T-helper 2 cell treated with Interferon-gamma antibody and Interleukin-4, amounts not matched to agents 100 ng/mL and 5 ng/mL, for 36 hours (primary cell): ENCODE measurements around the gene EP400. TPM values are rescaled to one million over a fixed set of nuclear protein-coding genes. Genes with fewer than 3 reads are reported as not detected.

Experiments
- intact Hi-C: fragments of 100-400 bp; cut with micrococcal nuclease; formaldehyde crosslinking; loops from one replicate; pipeline ENCODE4 v1.15.1; 2023
- total RNA-seq: library from RNA; stranded (reverse); gene quantifications from 2 replicates; pipeline ENCODE4 v1.2.3, GENCODE V29; 2022

EP400 gene
- total RNA-seq, 1 donor from 2014 or later, result 56.4 TPM

DNA sequence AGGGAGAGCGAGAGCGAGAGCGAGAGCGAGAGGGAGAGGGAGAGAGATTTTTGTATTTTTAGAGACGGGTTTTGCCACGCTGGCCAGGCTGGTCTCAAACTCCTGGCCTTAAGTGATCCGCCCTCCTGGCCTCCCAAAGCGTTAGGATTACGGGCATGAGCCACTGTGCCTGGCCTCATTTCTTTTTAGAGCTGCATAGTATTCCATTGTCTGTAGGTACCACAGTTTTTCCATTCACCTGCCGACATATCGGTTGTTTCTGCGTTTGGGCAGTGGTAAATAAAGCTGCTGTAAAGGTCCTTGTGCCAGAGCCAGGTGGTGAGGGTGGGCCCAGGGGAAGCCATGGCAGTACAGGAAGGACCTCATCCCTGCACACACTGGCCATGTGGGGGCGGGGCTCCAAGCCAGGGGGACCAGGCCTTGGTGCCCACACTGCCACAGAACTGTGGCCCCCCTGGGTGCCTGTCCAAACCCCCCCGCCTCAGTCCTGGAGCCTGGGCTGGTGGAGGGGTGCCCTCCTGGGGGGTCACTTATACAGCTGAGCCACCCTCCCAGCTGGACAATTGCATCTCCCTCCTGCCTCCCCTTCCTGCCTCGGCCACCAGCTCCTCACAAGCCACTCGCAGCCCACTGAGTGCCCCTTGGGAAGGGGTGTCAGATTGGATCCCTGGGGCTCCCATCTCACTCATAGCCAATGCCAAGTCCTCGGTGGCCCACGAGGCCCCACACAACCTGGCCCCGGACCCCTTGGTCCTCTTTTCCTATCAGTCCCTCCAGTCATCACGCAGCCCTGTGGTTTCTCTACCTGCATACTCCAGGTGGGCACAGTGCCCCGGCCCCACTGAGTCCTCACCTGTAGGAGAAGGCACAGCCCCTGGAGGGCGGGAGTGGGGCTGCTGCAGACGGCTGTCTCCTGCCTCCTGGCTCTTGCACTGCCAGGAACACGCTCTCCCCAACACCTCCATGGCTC is 22.3 kb upstream of the EP400 start:
- intact Hi-C loops, result no loop called here

DNA sequence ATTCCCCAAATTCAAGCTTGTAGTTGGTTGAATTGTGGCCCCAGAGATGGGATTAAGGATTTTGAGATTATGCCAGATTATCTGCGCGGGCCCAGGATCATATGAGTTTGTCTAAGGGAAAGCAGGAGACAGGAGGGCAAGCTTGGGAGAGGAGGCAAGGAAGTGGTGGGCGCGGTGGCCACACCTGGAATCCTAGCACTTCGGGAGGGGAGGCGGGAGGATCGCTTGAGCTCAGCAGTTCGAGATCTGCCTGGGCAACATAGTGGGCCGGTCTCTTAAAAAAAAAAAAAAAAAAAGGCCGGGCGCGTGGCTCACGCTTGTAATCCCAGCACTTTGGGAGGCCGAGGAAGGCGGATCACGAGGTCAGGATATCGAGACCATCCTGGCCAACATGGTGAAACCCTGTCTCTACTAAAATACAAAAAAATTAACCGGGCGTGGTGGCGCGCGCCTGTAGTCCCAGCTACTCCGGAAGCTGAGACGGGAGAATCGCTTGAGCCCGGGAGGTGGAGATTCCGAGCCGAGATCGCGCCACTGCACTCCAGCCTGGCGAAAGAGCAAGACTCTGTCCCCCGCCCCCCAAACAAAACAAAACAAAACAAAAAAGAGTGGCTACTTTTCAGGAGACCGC is 21.5 kb upstream of the EP400 start:
- intact Hi-C loops, result no loop called here

DNA sequence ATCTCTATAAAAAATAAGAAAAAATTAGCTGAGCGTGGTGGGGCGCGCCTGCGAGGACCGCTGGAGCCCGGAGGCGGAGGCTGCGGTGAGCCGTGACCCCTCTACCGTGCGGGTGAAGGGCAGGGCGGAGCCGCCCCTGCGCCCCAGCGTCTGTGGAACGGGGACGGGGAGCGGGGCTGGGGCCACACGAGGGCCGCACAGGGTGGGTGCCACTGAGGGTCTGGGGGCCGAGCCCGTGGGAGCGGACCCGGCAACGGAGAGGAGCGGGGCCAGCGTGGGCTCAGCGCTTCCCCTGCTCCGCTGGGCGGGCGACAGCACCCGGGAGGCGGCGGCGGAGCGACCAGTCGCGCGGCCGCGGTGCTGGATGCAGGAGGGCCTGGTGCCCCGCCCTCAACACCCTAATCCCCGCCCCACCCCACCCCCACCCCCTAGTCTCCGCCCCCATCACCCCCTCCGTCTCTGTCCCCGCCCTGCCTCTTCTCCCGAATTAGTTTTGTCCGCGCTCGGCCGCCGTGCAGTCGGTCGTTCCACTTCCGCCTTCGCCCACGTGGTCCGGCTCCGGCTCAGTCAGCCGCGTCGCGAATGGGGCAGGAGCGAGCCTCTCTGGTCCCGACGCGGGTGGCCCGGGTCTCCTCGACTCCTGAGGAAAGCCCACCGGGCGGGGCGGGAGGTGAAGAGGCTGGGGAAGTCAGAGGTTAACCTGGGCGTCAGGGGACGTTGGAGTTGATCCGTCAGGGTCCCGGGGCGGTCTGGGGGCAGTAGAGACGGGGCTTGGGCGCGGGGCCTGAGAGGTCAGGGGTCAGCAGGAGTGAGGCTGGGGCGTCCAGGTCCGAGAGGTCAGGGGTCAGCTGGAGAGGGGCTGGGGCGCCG is 20.8 kb upstream of the EP400 start, which contains the start of gene PUS1:
TSS of gene PUS1 (plus strand) at position 566 of the 870 bp plus-strand sequence. CDS start 447 bp downstream, outside the sequence.
- intact Hi-C loops, result loop anchor here (1.0 kb wide), 3 partner anchors 20 to 215 kb away; partner anchors contain the start of genes DDX51, EP400, NOC4L and ULK1

DNA sequence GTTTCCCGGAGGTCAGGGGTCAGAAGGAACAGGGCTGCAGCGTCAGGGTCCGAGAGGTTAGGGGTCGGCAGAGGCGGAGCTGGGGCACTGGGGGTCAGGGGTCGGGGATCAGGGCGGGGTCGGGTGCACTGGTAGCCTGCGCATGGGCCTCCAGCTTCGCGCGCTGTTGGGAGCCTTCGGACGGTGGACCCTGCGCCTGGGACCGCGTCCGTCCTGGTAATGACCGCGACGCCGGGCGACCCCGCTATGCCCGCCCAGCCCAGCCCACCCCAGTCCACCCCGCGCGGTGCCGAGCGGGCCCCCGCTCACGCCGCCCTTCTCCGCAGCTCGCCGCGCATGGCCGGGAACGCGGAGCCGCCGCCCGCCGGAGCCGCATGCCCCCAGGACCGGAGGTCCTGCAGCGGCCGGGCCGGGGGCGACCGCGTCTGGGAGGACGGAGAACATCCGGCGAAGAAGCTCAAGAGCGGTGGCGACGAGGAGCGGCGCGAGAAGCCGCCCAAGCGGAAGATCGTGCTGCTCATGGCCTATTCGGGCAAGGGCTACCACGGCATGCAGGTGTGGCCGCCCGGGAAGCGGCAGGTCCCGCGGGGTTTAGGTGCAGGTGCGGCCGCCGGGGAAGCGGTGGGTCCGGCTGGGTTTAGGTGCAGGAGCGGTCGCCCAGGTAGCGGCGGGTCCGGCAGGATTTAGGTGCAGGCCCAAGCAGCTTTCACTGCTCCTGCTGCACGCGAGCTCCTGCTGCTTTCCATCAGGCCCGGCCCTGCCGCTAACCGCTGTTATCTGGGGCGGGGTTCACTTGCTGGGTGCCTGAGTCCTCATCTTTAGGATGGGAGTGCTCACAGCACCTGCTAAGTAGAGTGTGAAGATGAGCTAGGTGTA is 19.9 kb upstream of the EP400 start:
- intact Hi-C loops, result loop anchor here (1.0 kb wide), 3 partner anchors 19 to 214 kb away; partner anchors contain the start of genes DDX51, EP400, NOC4L and ULK1

DNA sequence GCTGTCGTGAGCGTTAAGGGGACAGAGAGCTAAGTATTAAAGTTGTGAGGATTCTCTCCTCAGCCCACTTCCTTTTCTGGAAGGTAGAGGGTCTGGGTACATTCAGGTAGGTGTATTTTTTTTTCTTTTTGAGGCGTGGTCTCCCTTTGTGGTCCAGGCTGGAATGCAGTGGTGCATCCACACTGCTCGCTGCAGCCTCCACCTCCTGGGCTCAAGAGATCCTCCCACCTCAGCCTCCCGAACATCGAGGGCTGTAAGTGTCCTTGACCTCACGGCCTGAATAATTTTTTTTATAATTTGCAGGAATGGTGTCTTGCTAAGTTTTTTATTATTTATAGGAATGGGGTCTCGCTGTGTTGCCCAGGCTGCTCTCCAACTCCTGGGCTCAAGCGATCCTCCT is 19.2 kb upstream of the EP400 start:
- intact Hi-C loops, result no loop called here

DNA sequence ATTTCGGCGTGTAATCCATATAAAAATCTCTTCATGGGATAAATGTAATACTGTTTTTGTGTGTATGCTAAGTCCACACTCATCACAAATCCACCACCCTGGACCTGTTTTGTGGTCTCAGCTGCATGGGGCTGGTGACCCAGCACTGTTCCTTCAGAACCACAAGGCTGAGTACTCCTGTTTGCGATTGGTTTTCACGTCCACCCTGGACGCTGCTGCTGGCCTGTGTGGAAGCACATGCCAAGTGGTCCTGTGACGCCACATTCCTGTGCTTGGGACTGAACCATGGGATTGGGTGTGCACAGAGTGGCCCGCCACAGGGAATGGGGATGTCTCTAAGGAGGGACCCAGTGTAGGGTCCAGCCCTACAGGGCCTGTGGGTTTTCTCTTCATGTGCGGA is 16.4 kb upstream of the EP400 start:
- intact Hi-C loops, result no loop called here

DNA sequence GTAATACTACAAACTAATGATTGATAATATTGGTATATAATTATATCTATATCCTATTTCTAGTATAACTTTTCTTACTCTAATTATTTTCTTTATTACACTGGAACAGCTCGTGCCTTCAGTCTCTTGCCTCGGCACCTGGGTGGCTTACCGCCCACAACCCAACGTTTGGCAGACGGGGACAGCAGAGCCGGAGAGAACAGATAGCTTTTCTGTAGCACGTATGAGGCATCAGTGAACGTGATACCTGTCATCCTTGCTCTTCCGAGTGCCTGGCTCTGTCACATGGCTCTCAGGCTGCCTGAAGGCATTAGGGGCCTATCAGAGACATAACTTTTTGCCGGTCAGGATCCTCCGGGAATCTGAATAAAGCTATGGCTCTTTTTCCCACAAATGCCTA is 15.2 kb upstream of the EP400 start:
- intact Hi-C loops, result no loop called here

DNA sequence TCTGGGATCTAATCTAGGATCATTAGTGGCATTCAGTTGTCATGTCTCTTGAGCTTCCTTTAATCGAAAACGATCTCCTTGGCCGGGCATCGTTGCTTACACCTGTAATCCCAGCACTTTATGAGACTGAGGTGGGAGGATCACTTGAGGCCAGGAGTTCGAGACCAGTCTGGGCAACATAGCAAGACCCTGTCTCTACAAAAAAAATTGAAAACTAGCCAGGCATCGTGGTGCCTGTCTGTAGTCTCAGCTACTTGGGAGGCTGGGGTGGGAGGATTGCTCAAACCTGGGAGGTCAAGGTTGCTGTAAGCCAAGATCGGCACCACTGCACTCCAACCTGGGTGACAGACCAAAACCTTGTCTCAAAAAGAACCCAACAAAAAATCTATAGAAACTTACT is 11.7 kb upstream of the EP400 start:
- intact Hi-C loops, result no loop called here

DNA sequence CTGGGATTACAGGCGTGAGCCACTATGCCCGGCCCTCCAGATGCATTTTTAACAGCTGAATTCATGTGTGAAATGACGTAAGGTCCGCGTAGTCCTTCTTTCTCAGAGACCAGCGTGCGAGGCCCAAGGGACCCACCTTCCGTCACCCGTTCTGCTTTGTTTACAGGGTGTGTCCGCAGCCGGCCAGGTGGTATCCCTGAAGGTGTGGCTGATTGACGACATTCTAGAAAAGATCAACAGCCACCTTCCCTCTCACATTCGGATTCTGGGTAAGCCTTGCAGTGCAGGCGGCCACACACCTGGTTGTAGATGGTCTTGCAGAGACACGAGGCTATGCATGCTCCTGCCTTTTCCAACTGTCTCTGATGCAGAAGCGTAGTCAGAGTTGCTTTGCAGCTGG is 10.7 kb upstream of the EP400 start:
- intact Hi-C loops, result no loop called here

DNA sequence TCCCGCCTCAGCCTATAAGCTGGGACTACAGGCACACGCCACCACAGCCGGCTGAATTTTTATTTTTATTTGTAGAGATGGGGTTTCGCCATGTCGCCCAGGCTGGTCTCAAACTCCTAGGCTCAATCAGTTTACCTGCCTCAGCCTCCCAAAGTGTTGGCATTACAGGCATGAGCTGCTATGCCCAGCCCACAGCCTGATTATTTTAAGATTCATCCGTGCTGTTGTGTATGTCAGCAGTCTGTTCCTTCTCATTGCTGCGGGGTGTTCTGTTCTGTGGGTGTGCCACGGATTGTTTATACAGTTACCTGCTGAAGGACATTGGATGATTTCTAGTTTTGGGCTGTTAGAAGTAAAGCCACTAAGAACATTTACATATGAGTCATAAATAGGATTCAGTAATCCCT is 9.6 kb upstream of the EP400 start:
- intact Hi-C loops, result loop anchor here (10.0 kb wide), 1 partner anchor 1065 kb away; the partner anchor contains the start of gene RAN

DNA sequence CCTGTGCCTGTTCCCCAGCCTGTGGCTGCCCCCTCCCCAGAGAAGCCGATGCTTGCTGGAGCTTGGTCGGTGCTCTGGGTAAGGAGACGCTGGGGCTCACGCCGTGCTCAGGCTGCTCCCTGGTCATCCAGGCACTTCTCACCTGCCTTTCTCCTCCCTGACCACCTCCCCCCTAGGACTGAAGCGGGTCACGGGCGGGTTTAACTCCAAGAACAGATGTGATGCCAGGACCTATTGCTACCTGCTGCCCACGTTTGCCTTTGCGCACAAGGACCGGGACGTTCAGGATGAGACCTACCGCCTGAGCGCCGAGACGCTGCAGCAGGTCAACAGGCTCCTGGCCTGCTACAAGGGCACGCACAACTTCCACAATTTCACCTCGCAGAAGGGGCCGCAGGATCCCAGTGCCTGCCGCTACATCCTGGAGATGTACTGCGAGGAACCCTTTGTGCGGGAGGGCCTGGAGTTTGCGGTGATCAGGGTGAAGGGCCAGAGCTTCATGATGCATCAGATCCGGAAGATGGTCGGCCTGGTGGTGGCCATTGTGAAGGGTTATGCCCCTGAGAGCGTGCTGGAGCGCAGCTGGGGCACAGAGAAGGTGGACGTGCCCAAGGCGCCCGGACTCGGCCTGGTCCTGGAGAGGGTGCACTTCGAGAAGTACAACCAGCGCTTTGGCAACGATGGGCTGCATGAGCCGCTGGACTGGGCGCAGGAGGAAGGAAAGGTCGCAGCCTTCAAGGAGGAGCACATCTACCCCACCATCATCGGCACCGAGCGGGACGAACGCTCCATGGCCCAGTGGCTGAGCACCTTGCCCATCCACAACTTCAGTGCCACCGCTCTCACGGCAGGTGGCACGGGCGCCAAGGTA is 8.4 kb upstream of the EP400 start:
- intact Hi-C loops, result loop anchor here (10.0 kb wide), 1 partner anchor 1067 kb away; the partner anchor contains the start of gene RAN

DNA sequence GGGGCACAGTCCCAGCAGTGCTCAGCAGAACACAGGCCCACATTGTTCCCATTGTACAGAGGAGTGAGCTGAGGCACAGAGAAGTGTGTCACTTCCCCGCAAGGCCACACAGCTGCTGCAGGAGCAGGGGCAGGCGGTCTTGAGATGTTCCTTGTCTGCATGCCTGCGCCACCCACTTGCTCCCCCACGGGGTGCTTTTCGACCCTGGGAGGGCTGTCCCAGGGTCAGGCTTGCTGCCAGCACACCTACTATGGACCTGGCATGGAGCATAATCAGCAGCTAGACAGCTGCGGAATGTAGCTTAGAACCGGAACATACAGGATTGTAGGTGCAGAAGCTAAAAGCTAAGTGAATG is 7.8 kb upstream of the EP400 start:
- intact Hi-C loops, result loop anchor here (10.0 kb wide), 1 partner anchor 1067 kb away; the partner anchor contains the start of gene RAN

DNA sequence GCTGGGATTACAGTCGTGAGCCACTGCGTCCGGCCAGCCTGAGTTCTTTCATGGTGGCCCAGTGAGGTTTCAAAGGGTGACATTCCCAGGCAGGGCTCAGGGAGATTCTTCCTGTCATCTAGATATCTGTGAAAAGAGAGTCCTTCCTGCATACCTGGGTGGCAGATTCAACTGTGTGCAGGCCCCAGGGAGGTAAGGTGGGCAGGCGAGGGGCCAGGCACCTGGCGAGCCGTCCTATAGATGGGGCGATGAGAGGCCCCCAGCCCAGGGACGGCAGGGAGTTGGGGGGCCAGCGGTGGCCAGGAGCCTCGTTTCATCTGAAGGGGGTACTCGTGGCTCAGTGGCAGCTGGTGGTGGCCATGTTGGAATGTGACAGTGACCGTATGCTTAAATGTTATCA is 7.1 kb upstream of the EP400 start:
- intact Hi-C loops, result loop anchor here (10.0 kb wide), 1 partner anchor 1068 kb away; the partner anchor contains the start of gene RAN

DNA sequence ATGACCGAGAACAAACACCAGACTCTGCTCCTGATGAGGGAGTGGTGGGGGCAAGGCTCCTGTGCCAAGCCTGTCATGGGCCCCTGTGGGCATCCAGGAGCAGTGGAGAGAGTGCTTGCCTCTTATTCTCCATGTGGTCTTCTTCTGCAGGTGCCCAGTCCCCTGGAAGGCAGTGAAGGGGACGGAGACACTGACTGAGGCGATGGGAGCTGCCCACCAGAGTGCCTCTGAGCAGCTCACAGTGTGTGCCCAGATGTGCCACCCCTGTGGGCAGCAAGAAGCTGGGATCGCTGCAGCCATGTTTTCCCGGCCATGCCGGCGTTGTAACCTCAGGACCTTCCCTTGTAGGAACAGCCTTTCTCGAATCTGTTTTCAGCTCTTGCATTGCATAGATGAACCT is 6.4 kb upstream of the EP400 start:
- intact Hi-C loops, result loop anchor here (10.0 kb wide), 1 partner anchor 1069 kb away; the partner anchor contains the start of gene RAN

DNA sequence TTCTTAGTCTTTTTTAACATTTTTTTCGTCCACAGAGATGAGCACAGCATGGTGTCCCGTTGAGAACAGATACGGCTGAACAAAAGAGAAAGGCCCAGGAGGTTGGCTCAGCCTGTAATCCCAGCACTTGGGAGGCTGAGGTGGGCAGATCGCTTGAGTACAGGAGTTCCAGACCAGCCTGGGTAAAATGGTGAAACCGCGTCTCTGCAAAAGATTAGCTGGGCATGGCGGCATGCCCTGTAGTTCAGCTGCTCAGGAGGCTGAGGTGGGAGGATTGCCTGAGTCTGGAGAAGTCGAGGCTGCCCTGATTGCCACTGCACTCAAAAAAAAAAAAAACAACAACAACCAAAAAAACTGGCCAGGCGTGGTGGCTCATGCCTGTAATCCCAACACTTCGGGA is 5.9 kb upstream of the EP400 start:
- intact Hi-C loops, result loop anchor here (10.0 kb wide), 1 partner anchor 1069 kb away; the partner anchor contains the start of gene RAN

DNA sequence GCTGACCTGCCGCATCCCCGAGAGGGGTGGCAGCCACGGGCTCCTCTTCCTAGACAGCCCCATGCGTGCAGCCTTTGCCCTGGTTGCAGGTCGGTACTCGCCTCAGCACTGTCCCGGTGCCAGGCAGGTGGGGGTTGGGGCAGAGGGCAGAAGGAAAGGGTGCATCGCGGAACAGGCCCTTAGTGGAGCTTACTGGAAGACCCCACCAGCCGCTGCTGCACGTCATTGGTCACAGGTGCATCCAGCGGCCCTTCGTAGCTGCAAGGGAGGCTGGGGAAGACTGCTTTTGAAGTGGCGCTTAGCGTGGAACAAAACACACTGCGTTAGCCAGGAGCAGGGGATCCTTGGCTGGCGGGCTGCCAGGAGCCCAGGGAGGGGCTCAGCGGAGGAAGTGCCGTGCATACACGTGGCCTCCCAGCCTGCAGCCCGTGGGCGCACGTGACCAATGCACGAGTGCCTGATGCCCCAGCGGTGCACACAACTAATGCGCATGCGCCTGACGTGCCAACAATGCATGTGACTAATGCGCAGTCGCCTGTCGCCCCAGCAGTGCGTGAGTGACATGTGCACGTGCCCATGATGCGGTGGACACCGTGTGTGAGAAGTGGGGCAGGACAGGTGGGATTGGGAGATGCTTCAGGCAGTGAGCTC is 5.0 kb upstream of the EP400 start:
- intact Hi-C loops, result loop anchor here (10.0 kb wide), 1 partner anchor 1070 kb away; the partner anchor contains the start of gene RAN

DNA sequence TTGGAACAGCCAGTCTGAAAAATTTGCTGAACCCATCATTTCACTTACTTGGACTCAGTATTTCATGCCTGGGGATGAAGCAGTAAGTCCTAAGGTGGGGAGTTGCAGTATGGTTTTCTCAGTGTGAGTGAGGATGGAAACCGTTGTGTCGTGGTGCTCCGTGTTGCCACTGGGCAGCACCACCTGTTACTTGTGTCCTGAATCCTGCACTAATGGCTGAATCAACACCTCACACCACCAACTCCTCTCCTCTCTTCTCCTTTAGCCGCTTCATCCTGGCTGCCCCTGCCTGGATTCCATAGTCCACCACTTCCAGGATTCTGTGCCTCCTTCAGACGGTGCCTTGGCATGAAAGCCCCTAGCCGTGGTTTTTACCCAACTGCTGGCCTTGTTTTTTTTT is 3.0 kb upstream of the EP400 start:
- intact Hi-C loops, result loop anchor here (10.0 kb wide), 1 partner anchor 1072 kb away; the partner anchor contains the start of gene RAN

DNA sequence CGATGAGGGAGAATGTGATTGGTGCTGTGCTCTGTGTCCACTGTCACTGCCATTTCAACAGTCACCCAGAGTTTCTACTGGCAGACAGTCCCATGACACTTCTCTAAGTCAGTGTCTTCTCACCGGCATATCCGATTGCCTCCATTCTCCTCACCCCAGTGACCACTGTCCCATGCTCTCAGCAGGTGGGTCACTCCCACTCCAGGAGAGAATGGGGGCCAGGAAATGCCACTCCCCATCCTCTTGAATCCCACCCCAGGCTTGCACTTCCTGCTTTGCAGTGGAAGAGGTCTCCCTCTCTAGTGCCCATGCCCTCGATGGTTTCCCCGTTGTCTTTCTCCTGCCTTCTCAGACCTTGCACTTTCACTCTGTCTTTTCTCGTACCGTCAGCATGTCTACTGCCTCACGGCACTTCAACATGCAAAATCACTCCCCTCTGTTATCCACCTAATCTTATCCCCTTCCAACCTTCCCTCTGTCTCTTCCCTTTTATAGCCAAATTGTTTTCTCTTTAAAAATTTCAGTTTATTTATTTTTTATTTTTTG is 2.2 kb upstream of the EP400 start:
- intact Hi-C loops, result loop anchor here (10.0 kb wide), 1 partner anchor 1073 kb away; the partner anchor contains the start of gene RAN
